Psoas muscle (tissue), 8 donors: Measurements from ENCODE around the gene KLHL5. TPM values are rescaled to one million over a fixed set of nuclear protein-coding genes. Genes with fewer than 3 reads are reported as not detected.
A peak's percentile ranks its signal among the peaks of the same experiment; 100 is the strongest.
"Not testable (repeated sequence)": the region's sequence is repeated elsewhere in the genome, so short reads cannot be mapped to it uniquely, and the experiment has no call there.

Experiments used
- ATAC-seq, 4 donors: fragments of 200-7000 bp; cut with Tn5 transposase; one replicate each; pipeline ENCODE4 v1.9.1; 2020; ENCODE audit warnings: moderate library complexity in 3 of 4, mild to moderate bottlenecking in 2 of 4
- DNase-seq, 2 donors: peaks; one replicate each; pipeline ENCODE4 v3.0.0-alpha.2; 2020
- H3K27ac ChIP-seq: fragments of 200-600 bp; one replicate; pipeline ENCODE4 v1.8.0; 2022
- H3K27me3 ChIP-seq, 3 donors: fragments of 200-600 bp in 1 of 3; one replicate each; pipeline versions ENCODE4 v1.6.1 to v1.8.0; 2013 to 2022; ENCODE audit warnings: low read length in 2 of 3, mild to moderate bottlenecking in 2 of 3, moderate library complexity in 1 of 3; ENCODE audit not compliant: insufficient read depth in 3 of 3
- H3K36me3 ChIP-seq, 2 donors: fragments of 200-600 bp in 1 of 2; one replicate each; pipeline versions ENCODE4 v1.6.1 to v1.8.0; 2013 to 2022; ENCODE audit warnings: low read depth in 1 of 2, mild to moderate bottlenecking in 1 of 2, moderate library complexity in 1 of 2; ENCODE audit not compliant: insufficient read depth in 1 of 2
- H3K4me1 ChIP-seq: fragments of 200-600 bp; one replicate; pipeline ENCODE4 v1.8.0; 2022
- H3K4me3 ChIP-seq: fragments of 200-600 bp; one replicate; pipeline ENCODE4 v1.8.0; 2022; ENCODE audit warnings: mild to moderate bottlenecking
- H3K9me3 ChIP-seq: fragments of 200-600 bp; one replicate; pipeline ENCODE4 v1.8.0; 2022
- WGBS, 3 donors: extraction: QIAGEN DNeasy Blood & Tissue Kit; methylation state at CpG; one replicate each; pipeline versions ENCODE4 v1.1.6 to v1.1.7; 2013; 5-methylcytosine and 5-hydroxymethylcytosine counted together
- intact Hi-C, 2 donors: fragments of 100-400 bp; cut with DNase I; formaldehyde crosslinking; loops; one replicate each; pipeline versions ENCODE4 v1.11.0 to v1.14.2; 2022
- polyA plus RNA-seq, 3 donors: library from polyadenylated mRNA; stranded (reverse); fragments of 200-250 nt; gene quantifications; one replicate each; pipeline ENCODE4 v1.2.3, GENCODE V29; 2013
- total RNA-seq, 4 donors: library from RNA; stranded (reverse); fragmentation: NEBNext Ultra II Directional in 2 of 4; extraction: Animal tissue kit (Norgen Biotek cat#: 25700) in 2 of 4; gene quantifications; one replicate each; pipeline versions ENCODE4 v1.2.1 to v1.2.4, GENCODE V29; 2021 to 2023
- TF ChIP-seq, protein P1 (sequence below): fragments of 200-600 bp; IDR thresholded peaks from one replicate; pipeline ENCODE4 v1.8.0; 2022; ENCODE audit warnings: antibody characterized with exemption
- donor health status: healthy with polysubstance abuse.
- donor health status: DM: no; HTN: no; CAD: no; lungs with moderate emphysema.
- donor health status: Bipolar disorder and iron deficiency.
- donor health status: healthy.
- donor health status: DM: yes; HTN: yes; CAD: no.
- donor health status: DM: no; HTN: no; CAD: no.
- donor health status: DM: no; HTN: no; CAD: no.
- donor health status: DM: yes; HTN: yes; CAD: no.

The KLHL5 gene
- total and polyA plus RNA-seq, 7 donors: 6.7 to 14.9 (median 10.1) TPM

DNA sequence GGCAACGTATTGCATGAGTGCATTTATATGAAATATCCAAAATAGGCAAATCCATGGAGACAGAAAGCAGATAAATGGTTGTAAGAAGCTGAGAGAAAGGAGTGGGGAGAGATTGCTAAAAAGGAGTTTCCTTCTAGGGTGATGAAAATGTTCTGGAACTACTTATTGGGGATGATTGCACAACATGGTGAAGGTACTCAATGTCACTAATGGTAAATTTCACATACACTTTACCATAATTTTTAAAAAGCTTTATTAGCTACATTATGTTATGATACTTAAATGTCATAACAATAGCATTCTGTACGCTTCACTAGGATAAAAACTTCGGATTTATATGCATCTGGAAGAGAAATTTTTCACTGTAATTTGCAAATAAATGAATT, 63.6 kb downstream of the KLHL5 start:
- Histone ChIP-seq H3K4me3 (no peak overlapping the region), H3K27me3 (no peaks in the 10 kb centered on the region), H3K27ac (no peak overlapping the region), H3K36me3 (no peaks in the 10 kb centered on the region), H3K4me1 (no peaks in the 10 kb centered on the region), H3K9me3 (peaks cover 11% of the 10 kb centered on the region)
- 94 to 98% (median 94%) methylated on average over 3 of the region's 3 CpGs for WGBS, 3 donors
- ATAC-seq (no peak), DNase-seq (no peak)
- intact Hi-C loops: no loop called here
- TF ChIP-seq, protein P1, sequence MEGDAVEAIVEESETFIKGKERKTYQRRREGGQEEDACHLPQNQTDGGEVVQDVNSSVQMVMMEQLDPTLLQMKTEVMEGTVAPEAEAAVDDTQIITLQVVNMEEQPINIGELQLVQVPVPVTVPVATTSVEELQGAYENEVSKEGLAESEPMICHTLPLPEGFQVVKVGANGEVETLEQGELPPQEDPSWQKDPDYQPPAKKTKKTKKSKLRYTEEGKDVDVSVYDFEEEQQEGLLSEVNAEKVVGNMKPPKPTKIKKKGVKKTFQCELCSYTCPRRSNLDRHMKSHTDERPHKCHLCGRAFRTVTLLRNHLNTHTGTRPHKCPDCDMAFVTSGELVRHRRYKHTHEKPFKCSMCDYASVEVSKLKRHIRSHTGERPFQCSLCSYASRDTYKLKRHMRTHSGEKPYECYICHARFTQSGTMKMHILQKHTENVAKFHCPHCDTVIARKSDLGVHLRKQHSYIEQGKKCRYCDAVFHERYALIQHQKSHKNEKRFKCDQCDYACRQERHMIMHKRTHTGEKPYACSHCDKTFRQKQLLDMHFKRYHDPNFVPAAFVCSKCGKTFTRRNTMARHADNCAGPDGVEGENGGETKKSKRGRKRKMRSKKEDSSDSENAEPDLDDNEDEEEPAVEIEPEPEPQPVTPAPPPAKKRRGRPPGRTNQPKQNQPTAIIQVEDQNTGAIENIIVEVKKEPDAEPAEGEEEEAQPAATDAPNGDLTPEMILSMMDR: no peak

DNA sequence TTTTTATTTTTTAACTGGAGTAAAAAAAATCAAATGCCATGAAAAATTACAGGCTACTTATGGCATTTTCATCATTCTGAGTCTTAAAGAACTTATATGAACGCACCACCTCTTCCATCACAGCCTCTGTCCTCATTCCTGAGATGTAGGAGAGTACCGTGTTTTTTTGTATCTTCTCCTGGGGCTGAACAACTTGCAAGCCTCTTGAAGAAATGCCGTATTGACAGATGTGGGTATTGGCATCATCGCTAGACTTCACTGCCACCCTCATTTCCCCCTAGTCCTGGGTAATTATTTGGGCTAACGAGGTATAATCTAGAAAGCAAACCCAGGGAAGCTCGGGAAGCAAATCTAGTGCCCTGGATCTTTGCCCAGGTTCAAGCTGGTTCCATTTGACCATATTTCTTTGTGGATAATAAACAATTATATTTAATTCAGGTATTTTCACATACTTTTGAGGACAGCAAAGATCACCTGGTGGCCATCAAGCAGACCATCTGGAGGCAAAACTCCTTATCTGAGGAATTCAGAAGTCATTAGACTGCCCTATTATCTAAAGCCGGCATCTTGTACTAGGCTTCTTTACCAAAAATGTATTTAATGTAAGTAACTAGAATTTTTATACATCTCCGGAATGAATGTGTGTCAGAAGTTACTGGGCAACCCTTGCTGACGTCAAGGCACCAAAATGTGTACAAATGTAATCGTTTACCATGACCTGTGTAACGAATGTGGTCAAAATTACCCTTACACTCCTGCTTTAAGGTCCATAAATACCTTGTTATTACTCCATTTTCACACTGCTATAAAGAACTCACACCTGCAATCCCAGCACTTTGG, 64.4 kb downstream of the KLHL5 start:
- WGBS, 3 donors: 88 to 89% (median 89%) methylated on average over 11 of the region's 11 CpGs
- H3K9me3 ChIP-seq: peaks cover 11% of the 10 kb centered on the region
- no peak overlapping the region for H3K4me3 ChIP-seq
- H3K36me3 ChIP-seq: no peaks in the 10 kb centered on the region
- H3K4me1 ChIP-seq: no peaks in the 10 kb centered on the region
- H3K27ac ChIP-seq: no peak overlapping the region
- ATAC-seq: no peak
- intact Hi-C loops: no loop called here
- no peak for DNase-seq
- H3K27me3 ChIP-seq: no peaks in the 10 kb centered on the region
- TF ChIP-seq, protein P1: no peak

DNA sequence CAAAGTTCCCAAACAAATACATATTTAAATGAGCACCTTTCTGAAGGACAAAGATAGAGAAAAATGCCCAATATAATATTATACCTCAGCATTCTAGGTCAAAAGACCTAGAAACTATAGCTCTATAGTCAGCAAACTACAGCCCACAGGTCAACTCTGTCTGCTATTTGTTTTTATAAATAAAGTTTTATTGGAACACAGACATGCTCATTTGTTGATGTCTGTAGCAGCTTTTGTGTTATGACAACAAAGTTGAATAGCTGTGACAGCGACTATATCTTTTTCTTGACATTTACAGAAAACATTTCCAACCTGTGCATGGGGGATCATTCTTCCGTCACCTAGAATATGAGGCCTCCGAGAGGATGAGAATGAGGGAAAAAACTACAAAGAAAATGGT, 71.6 kb downstream of the KLHL5 start:
- Histone ChIP-seq H3K27ac (no peak overlapping the region), H3K9me3 (no peaks in the 10 kb centered on the region), H3K27me3 (no peaks in the 10 kb centered on the region), H3K36me3 (no peaks in the 10 kb centered on the region), H3K4me1 (no peaks in the 10 kb centered on the region), H3K4me3 (no peak overlapping the region)
- ATAC-seq (no peak), DNase-seq (no peak)
- WGBS, 3 donors: 96 to 99% (median 97%) methylated on average over 3 of the region's 3 CpGs
- TF ChIP-seq, protein P1: no peak
- intact Hi-C loops: no loop called here

DNA sequence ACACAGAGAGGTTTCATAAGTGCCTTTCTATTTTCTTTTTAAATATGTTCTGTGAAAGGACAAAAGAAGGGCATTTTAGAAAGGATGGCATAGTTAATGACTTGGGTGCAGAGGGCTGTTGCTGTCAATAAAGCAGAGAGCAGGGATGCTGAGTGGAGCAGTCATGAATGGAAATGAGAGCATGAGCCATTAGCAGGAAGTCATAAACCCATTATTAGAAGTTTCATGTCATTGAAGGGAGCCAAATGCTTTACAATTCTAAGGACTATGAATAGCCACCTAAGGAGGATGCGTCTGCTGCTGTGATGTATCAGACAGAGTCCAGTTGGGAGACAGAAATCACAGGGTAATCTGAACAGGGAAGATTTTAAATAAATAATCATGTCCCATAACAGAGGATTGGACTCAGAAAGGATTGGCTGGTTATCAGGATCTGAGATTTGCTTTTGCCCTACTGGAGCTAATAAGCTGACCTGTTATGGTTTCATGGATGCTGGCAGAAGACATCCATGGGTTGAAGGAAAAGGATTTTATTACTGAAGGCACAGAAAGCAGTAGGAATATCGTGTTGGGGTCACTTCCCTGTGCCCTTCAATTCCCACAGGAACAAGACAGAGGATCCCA, 72.8 kb downstream of the KLHL5 start:
- DNase-seq (no peak), ATAC-seq (peak in 3 of 4 donors; percentile 54 to 62 (median 57))
- intact Hi-C loops: loop anchor here (1.0 to 5.0 kb wide), 3 partner anchors 232 to 377 kb away; no protein-coding TSS in a partner anchor
- Histone ChIP-seq H3K4me3 (peak overlapping the region; percentile 23), H3K27ac (no peak overlapping the region), H3K4me1 (no peaks in the 10 kb centered on the region), H3K36me3 (no peaks in the 10 kb centered on the region), H3K9me3 (no peaks in the 10 kb centered on the region), H3K27me3 (no peaks in the 10 kb centered on the region)
- WGBS, 3 donors: 15 to 18% (median 16%) methylated on average over 2 of the region's 2 CpGs
- TF ChIP-seq, protein P1: no peak

DNA sequence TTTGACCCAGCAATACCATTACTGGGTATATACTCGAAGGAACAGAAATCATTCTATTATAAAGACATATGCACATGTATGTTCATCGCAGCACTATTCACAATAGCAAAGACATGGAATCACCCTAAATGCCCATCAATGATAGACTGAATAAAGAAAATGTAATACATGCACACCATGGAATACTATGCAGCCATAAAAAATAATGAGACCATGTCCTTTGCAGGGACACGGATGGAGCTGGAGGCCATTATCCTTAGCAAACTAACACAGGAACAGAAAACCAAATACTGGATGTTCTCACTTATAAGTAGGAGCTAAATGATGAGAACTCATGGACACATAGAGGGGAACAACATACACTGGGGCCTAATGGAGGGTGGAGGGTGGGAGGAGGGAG, 76.2 kb downstream of the KLHL5 start:
- not testable (repeated sequence) for H3K4me3 ChIP-seq, H3K4me1 ChIP-seq, H3K9me3 ChIP-seq, ATAC-seq, DNase-seq, H3K27me3 ChIP-seq, H3K36me3 ChIP-seq, H3K27ac ChIP-seq
- 63 to 88% (median 83%) methylated on average over 3 of the region's 3 CpGs for WGBS, 3 donors
- intact Hi-C loops: loop anchor here (5.0 kb wide), 2 partner anchors 236 to 381 kb away; no protein-coding TSS in a partner anchor
